ENCODE data around the gene ADRA1B. TPM values are rescaled to one million over a fixed set of nuclear protein-coding genes. Genes with fewer than 3 reads are reported as not detected.

The ADRA1B gene
- total and polyA plus RNA-seq, 2 of the 8 experiments (the other 6 are each of a cell fraction or from before 2014, with no cell fraction given): not detected

DNA sequence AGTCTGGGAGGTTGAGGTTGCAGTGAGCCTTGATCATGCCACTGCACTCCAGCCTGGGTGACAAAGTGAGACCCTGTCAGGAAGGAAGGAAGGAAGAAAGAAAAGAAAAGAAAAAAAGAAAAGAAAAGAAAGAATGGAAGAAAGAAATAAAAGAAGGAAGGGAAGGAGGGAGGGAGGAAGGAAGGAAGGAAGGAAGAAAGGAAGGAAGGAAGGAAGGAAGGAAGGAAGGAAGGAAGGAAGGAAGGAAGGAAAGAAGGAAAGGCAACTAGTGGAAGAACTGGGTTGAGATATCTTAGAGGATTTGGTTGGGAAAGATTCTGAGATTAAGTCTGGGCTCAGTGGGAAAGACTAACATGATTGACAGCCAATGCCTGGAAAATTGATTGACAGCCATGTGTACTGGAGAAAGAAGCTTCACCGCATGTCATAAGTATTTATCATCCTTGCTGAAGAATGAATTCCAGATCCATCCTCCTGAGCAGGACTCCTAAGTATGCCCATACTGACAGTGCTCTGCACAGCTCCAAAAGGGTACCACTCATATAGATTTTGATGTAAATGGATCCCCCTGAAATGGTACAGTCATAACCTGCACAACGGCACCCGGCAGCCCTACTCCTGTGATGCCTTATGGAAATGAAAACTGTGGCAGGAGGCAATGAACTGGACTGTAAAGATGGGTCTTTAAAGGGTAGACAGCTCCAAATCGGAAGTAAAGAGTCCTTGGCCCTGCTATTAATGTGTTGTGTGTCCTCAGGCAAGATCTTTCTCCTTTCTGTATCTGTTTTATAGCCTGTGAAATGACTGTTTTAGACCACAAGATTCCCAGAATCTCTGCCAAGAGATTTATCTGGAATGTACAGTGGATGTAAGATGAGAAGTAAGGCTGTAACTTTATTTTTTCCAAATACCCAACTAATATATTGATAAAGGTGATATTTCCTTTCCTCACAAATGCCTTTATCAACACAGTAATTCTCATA is 16.9 kb upstream of the ADRA1B start:
- H2AFZ ChIP-seq (ENCODE audit: low read length): no peak overlapping the region
- H3K4me2 ChIP-seq (ENCODE audit: insufficient read depth in 1 of 2, low read depth in 2 of 2, low read length in 2 of 2): no peak overlapping the region
- POLR2A ChIA-PET (ENCODE audit: partially characterized antibody): no interaction called here
- TF ChIP-seq SIN3A (conservative IDR thresholded peaks at IDR 0.05 in 1 of 2, IDR thresholded peaks at IDR 0.05 in 1 of 2; ENCODE audit: low read depth in 1 of 2, low read length in 2 of 2): no peak
- no peak for TF ChIP-seq CBX8 (IDR thresholded peaks at IDR 0.05; ENCODE audit: borderline replicate concordance, low read depth, low read length)
- TF ChIP-seq KDM5A (IDR thresholded peaks at IDR 0.05; ENCODE audit: low read length): no peak
- TF ChIP-seq CHD1 (IDR thresholded peaks at IDR 0.05; ENCODE audit: low read depth, low read length): no peak
- no peak for TF ChIP-seq POLR2AphosphoS5 (IDR thresholded peaks at IDR 0.05; ENCODE audit: low read depth, low read length)
- no peak for TF ChIP-seq KDM1A (IDR thresholded peaks at IDR 0.05; ENCODE audit: borderline replicate concordance, low read length)
- no peak for TF ChIP-seq BRCA1 (IDR thresholded peaks at IDR 0.05; ENCODE audit: low read depth, low read length)
- no peak for TF ChIP-seq KDM4A (IDR thresholded peaks at IDR 0.05; ENCODE audit: low read depth, low read length, severe bottlenecking)

More for the DNA sequence above, 16.9 kb upstream of the ADRA1B start:
- CTCF ChIA-PET (ENCODE audit: partially characterized antibody): interaction anchor here (0.6 kb wide), 1 partner anchor 36 kb away, joined by 4 read pairs; no protein-coding TSS in a partner anchor
- no peak overlapping the region for H2AK5ac ChIP-seq (ENCODE audit: low read depth, low read length)
- H3K14ac ChIP-seq (ENCODE audit: insufficient read length): no peak overlapping the region
- H3K4me3 ChIP-seq (ENCODE audit: extremely low read depth in 1 of 4, insufficient read depth in 2 of 4, low read depth in 3 of 4, low read length in 4 of 4): no peak overlapping the region
- no peaks in the 10 kb centered on the region for H3K79me2 ChIP-seq (ENCODE audit: control insufficient read depth in 1 of 2, insufficient read depth in 2 of 2, low read length in 2 of 2)
- no peaks in the 10 kb centered on the region for H3K36me3 ChIP-seq (ENCODE audit: control insufficient read depth in 2 of 4, insufficient read depth in 4 of 4, low read length in 3 of 4)
- H3K4me1 ChIP-seq (replicated peaks in 1 of 4; ENCODE audit: control insufficient read depth in 3 of 4, insufficient read depth in 4 of 4, low read length in 3 of 4): no peaks in the 10 kb centered on the region; a peak in 1 of 7 replicates
- no peak overlapping the region for H2BK20ac ChIP-seq (ENCODE audit: low read length)
- no peak overlapping the region for H3K23ac ChIP-seq (ENCODE audit: insufficient read length)
- DNase-seq (ENCODE audit: low read depth in 1 of 2, low spot score in 2 of 2): no peak
- no peak overlapping the region for H4K5ac ChIP-seq (ENCODE audit: insufficient read length, low read depth, low read length)
- H3K27me3 ChIP-seq (replicated peaks in 1 of 4; ENCODE audit: control insufficient read depth in 3 of 4, extremely low read depth in 1 of 4, insufficient read depth in 3 of 4, low read length in 3 of 4): no peaks in the 10 kb centered on the region
- no peak overlapping the region for H3K56ac ChIP-seq (replicated peaks; ENCODE audit: insufficient read length, low read depth, low read length)
- WGBS, 2 experiments (ENCODE audit: extremely low coverage in 1 of 2, insufficient coverage in 1 of 2, insufficient read length in 1 of 2, insufficient replicate concordance in 2 of 2, low coverage in 1 of 2, low lambda C conversion rate in 2 of 2, missing lambda C conversion rate in 1 of 2): 91% methylated on average over 4 of the region's 4 CpGs; no CpG with 5 or more reads in 1 of the 2 experiments
- H2BK5ac ChIP-seq (ENCODE audit: low read depth, low read length): no peak overlapping the region
- no peak overlapping the region for H4K8ac ChIP-seq (ENCODE audit: extremely low read depth, insufficient read depth, low read length)
- H3K9me3 ChIP-seq (ENCODE audit: insufficient read depth in 2 of 2, low read depth in 1 of 2, low read length in 1 of 2): no peaks in the 10 kb centered on the region
- H4K91ac ChIP-seq (replicated peaks; ENCODE audit: insufficient read length, low read length): no peak overlapping the region
- no peak overlapping the region for H2BK120ac ChIP-seq (replicated peaks; ENCODE audit: low read depth, low read length)
- no peak for FAIRE-seq
- no peaks in the 10 kb centered on the region for H3K23me2 ChIP-seq (ENCODE audit: low read depth, low read length)
- H2BK15ac ChIP-seq (ENCODE audit: low read length): no peak overlapping the region
- H4K20me1 ChIP-seq (replicated peaks in 1 of 2; ENCODE audit: control insufficient read depth in 1 of 2, insufficient read depth in 2 of 2, low read length in 2 of 2): no peaks in the 10 kb centered on the region
- no peak overlapping the region for H3K27ac ChIP-seq (ENCODE audit: low read depth, low read length)
- H3K79me1 ChIP-seq (ENCODE audit: low read depth, low read length): no peaks in the 10 kb centered on the region
- no peak overlapping the region for H3K18ac ChIP-seq (ENCODE audit: extremely low read depth, low read length)
- H3K9ac ChIP-seq (replicated peaks in 1 of 4; ENCODE audit: extremely low read depth in 1 of 4, low read depth in 3 of 4, low read length in 3 of 4): no peak overlapping the region
- no peak overlapping the region for H3K4ac ChIP-seq (replicated peaks; ENCODE audit: insufficient read length, low read depth, low read length)
- no peak overlapping the region for H2BK12ac ChIP-seq (ENCODE audit: low read depth, low read length)
